CD4-positive, alpha-beta T cell treated with Interleukin-1 beta for 1 hour (primary cell): ENCODE results near the gene ZCWPW2.

ENCODE experiments used
- DNase-seq, 2 donors: peaks; one replicate each; pipeline ENCODE4 v3.0.0-alpha.2; 2020 to 2022

ZCWPW2 gene

DNA sequence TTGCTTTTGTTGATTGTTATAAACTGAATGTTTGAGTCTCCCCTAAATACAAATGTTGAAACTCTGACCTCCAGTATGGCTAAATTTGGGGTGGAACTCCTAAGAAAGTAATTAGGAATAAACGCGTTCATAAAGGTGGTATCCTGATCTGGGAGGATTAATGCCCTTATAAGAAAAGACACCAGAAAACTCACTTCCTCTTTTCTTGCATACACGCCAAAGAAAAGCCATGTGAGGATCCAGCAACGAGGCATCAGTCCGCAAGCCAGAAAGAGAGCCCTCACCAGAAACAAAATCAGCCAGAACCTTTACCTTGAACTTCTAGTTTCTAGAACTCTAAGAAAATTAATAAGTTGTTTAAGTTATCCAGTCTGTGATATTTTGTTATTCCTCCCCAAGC, 37.5 kb downstream of the ZCWPW2 start:
- DNase-seq: no peak

DNA sequence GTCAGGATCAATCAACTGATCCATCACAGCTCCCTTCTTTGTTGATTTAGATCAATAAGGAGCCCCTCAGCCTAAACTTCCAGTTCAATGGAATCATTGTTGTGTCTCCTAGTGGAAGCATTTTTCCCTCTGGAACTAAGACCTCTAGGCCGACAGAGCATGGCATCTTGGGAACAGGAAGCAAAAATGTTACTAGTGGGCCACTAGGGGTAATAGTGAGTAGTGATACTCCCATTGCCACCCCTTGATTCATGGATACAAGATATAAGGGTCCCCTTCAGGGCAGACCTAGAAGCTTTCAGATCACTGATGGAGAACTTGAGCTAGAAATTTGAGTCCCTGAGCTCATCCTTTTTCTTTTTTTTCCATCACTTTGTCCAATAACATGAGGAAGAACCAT, 40.5 kb downstream of the ZCWPW2 start:
- no peak for DNase-seq

DNA sequence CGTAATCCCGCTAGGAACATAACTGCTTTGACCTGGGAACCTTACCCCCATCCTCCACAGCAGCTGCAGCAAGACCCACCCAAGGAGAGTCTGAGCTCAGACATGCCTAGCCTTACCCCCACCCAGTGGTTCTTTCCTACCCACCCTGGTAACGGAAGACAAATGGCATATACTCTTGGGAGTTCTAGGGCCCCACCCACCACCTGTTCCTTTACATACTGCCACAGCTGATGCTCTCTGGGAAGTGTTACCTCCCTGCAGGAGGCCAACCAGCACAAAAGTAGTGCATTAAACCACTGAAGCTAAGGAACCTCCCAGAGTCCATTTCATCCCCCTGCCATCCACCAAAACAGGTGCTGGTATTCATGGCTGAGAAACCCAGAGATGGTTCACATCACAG, 50.7 kb downstream of the ZCWPW2 start:
- DNase-seq: no peak

DNA sequence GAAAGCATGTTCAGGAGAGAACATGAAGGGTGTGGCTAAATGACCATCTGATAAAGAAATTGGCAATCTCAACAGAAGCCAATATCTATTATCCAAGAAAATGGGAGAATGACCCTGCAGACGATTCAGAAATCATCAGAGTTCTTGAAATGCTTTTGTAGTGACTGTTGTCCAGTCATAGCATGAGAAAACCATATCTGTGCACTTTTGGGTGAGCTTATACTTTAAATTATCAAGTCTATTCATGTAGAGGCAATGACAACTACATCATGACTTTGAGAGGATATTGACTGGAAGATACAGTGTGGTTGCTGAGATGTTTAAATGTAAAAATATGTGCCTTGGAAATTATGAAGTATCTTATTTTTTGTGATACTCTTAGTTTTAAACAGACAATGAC, 57.7 kb downstream of the ZCWPW2 start:
- no peak for DNase-seq

DNA sequence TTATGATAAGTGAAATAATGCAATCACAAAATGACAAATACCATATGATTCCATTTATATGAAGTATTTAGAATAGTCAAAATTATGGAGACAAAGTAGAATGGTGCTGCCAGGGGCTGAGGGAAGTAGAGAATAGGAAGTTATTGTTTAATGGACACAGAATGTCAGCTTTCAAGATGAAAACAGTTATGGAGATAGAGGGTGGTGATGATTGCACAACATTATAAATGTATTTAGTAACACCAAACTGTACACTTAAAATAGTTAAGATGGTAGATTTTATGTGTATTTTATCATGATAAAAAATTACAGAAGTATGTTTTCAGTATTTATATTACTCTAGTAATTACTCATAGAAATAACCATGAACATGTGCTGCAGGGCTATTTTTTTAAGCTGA, 100.9 kb downstream of the ZCWPW2 start:
- no peak for DNase-seq

DNA sequence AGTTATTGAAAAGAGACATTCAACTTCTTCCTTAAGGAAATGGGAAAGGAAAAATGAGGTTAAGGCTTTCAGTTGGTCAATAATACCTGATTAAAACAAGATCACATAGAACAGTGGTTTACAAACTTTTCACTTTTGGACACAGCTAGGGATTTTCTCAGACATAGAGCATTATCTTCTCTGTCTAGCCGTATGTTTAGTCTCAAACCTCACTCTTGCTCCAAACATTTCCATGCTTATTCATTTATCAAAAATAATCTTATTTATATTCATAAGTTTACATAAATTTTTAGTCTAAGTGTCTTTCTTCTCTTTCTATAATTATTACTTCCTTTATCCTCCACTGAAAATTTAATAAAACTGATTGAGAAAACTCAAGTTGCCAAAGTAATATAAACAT, 114.3 kb downstream of the ZCWPW2 start:
- no peak for DNase-seq

DNA sequence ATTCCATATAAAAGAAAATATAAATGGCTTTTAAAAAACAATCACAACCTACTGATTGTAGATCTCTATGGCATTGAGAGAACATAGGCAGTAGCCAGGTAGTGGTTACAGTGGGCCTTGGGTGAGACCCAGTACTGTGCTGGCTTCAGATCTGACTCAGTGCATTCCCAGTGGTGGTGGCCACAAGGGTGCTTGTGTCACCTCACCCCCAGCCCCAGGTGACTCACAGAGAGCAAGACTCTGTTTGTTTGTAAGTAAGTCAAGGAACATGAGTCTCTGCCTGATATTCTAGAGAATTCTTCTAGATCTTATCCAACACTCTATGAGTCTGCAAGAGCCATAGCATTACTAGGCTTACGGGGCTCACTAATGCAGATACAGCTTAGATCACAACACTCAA, 118.9 kb downstream of the ZCWPW2 start:
- DNase-seq: no peak

DNA sequence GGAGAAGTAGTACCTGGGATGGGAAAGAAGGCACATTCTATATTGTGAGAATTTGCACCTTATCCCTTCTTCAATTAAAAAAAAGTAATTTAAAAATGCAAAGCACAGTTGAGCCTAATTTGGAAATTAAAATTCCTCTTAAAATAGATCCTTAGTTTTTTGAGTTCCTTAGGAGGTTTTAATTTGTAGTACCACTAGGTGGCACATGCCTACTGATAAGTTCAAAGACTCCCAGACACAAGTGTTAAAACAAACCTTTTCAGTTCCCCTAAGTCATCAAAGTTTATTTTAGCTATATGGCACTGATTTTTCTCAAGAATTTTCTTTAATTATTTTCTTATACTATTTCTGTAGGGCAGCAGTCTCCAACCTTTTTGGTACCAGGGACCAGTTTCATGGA, 127.7 kb downstream of the ZCWPW2 start:
- DNase-seq: peak in 1 of 2 donors; percentile 1

DNA sequence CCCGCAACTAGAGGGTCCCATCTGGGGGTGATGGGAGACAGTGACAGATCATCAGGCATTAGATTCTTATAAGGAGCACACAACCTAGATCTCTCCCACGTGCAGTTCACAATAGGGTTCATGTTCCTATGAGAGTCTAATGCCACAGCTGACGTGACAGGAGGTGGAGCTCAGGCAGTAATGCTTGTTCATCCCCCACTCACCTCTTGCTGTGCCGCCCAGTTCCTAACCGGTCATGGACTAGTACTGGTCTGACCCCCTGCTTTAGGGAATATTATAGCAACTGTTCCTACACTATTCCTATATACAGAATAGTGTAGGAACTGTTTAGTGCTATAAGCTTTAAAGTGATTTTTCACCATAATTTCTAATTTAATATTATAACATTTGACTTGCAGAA, 128.2 kb downstream of the ZCWPW2 start:
- DNase-seq: no peak

DNA sequence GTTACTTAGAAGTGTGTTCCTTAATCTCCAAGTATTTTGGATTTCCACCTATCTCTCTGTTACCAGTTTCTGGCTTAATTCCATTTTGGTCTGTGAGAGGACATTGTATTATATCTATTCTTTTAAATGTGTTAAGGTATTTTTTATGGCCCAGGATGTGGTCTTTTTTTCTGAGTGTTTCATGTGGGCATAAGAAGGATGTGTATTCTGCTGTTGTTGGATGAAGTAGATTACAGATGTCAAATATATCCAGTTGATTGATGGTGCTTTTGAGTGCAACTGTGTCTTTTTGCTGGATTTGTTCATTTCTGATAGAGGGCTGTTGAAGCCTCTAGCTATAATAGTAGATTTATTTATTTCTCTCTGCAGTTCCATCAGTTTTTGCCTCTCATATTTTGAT, 136.6 kb downstream of the ZCWPW2 start:
- DNase-seq: no peak

DNA sequence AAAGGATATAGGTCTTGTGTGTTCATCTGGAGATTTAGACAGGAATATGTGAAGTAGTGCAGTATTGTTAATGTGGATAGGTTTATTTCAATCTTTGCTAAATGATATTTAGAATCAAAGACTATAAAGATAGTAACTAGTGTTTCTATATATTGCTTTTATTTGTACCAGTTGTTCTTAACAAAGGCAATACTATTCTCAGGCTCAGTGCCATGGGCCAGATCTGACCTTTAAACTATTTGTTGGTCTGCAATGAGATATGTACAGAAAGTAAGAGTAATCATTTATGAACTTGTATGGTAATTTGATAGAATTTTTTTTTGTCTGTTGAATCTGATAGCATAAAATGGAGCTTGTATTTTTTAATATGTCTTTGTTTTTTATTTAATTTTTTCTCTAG, 146.8 kb downstream of the ZCWPW2 start:
- no peak for DNase-seq

DNA sequence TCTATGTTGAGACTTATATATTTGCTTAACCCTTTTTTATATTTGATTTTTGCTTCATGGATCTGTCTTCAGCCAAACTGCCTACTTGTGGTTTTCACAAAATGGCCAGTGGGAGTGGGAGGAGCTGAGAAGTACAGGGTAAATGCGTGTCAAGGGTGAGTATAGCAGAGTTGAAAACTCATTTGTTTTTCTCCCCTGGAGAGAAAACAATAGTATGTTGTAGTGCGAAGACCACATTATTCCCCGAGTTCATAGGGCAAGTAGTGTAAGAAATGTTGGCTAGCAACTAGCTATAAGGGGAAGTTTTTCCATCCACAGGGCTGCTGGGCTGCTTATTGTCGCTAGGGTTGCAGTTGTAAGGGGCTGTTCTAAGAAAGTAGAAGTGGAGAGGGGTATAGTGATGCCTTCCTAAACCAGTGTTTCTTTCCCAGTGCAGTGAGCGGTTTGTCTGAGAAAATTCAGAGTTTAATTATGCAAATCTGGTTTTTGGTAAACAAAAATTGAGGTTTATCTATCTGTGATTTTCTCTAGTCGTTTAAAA, 153.9 kb downstream of the ZCWPW2 start:
- DNase-seq: no peak

DNA sequence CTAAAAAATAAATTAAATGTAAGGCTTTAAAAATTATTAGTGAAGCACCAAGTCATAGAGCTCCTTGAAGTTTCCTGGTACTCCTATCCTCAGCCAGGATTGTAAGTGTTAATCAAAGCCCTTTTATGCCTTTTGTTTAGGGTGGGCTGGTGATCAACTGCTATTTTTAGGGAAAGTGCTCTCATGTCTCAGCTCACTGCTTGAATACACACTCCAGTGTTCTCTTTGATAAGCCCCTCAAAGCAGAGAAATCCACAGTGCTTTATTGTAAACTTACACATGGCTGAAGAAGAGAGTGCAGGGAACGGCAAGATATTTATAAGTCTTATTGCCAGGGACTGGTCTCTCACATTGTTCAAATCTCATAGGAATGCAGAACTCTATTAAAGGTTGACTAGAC, 156.5 kb downstream of the ZCWPW2 start:
- DNase-seq: no peak

DNA sequence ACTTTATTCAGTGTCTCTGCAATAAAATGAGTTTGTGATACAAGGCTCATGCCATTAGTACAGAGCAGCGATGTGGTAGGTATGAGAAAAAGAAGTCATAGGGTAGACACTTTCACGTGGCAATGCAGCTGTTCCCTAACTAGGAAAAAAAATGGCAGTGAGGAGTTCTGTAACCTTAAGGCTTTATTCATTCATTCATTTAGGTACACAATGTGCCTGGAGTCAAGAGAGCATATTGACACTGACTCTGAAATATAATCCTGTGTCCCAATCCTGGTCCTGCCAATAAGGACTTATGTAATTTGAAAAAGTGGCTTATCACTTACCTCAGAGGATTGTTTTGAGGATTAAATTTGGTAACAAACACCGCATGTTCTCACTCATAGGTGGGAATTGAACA, 173.1 kb downstream of the ZCWPW2 start:
- no peak for DNase-seq

DNA sequence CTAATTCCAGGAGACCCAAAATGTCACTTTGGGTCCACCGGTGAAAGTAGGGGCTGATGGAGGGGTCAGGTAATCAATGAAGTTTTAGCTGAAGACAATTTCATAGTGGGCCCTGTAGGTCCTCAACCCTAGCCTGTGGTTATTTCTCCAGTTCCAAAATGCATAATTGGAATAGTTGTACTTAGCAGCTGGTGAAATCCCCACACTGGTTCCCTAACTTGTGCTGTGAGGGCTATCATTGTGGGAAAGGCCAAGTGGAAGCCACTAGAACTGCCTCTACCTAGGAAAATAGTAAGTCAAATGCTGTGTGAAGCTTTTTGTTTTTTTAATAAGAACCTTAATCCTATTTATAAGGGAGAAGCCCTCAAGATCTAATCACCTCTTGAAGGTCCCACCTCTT, 193.8 kb downstream of the ZCWPW2 start:
- DNase-seq: no peak

DNA sequence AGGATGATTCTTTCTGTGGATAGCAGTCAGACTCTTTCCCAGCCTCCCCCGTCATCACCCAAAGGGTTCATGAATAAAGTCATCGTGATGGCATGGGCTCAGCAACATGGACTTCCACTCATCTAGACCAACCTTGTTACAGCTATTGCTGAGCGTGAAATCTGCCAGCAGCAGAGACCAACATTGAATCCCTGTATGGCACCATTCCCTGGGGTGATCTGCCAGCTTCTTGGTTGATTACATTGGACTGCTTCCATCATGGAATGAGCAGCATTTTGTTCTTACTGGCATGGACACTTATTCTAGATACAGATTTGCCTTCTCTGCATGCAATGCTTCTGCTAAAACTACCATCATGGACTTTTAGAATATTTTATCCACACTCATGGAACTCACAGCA, 195.7 kb downstream of the ZCWPW2 start:
- no peak for DNase-seq

DNA sequence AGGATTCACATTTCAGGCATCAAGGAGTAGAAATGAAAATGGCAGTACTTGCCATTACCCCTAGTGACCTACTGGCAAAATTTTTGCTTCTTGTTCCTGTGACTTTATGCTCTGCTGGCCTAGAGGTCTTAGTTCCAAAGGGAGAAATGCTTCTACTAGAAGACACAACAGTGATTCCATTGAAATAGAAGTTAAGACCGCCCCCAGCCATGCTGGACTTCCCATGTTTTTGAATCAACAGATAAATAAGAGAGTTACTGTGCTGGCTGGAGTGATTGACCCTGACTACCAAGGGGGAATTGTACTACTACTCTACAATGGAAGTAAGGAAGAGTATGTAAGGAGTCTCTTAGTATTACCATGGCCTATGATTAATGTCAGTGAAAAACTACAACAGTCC, 196.3 kb downstream of the ZCWPW2 start:
- DNase-seq: no peak

DNA sequence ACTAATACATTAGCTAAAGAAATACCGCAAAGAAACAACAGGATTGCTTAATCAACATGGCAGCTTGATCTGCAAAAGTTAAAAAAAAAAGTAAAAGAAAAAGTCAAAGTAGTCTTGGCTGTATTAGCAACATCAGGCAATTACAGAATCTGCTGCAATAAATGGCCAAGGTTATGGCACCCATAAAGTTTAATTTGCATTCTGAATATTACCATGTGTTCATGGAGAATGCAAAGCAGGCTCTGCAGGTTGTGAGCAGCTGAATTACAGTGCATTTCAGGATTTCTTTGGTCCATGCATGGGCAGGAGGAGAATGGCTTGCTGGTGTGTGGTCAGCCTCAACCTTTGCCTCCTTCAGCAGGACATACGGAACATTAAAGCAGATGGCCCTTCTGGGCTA, 199.2 kb downstream of the ZCWPW2 start:
- no peak for DNase-seq

DNA sequence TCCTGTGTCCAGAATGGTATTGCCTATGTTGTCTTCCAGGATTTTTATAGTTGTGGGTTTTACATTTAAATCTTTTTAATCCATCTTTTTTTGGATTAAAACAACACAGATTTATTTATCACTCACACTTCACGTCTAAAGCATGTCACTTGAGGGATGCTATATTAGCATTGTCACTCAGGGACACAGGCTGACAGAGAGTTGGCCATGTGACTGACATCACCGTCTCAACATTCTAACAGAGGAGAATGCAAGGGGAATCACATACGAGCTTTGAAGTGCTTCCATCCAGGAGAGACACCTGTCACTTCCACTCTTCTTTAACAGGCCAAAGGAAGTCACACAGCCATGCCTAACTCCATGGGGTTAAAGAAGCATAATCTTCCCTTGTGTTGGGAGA, 204.7 kb downstream of the ZCWPW2 start:
- no peak for DNase-seq

DNA sequence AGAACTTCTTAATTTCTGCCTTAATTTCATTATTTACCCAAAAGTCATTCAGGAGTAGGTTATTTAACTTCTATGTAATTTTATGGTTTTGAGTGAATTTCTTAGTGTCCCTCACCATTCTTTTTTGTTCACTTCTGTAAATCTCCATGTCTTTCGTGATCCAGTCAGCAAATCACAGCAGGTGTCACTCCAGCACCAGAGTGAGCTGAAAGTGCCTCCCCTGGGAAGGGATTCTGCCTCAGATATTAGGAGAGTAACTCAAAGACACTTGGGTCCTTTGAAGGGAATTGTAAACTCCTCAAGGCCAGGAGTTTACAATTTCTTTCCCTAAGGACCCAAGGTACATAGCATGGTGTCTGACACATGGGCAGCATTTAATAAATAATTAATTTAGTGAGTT, 207.7 kb downstream of the ZCWPW2 start:
- no peak for DNase-seq

DNA sequence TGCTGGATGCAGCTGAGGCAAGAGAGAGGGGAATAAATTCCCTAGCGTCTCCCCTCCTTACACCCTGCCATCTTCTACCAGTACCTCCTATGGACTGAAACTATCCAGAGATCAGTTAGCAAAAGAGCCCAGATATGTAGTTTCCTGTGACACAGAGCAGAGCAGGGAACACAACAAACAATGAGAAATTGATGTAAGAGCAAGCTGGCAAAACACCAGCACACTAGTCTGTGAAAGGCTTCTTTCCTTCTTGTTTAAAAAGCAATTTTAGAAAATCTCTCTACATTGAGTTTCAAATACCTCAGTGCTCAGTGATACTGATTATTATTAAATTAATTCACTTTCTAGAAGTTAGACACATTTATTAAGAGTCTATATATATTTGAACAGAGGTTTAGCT, 215.7 kb downstream of the ZCWPW2 start:
- DNase-seq: no peak

DNA sequence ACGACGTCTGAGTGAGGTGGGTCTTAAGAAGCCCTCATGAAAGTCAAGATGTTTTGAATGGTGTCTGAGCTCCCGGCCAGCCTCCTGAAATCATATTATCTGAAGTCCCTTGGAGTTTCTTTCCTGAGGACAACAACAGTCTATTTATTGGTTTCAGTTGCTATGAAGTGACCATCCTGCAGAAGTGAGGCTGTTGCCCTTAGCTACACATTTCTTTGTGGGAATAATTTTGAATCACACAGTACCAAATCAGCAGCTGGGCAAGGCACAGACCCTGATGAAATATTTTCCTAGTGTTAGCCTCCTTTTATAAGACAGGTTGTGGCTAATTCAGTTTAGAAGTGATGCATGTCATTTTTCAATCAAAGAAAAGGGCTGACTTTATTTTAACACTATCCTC, 220.8 kb downstream of the ZCWPW2 start:
- no peak for DNase-seq

DNA sequence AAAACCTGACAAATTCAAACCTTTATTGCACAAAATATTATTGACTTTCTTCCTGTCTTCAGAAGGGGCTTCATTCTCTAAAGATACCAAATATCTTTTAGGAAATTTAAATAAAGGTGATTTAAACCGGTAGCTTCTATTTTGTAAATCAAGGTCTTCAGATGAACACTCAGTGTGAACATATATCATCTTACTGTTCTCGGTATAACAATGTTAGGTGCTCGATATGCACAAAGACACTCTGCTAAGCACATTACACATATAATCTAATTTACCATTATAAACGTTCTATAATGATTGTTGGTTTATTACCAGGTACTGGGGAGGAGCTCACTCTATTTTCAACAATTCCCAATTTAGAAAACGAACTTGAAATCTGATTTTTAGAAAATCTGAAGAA, 225.5 kb downstream of the ZCWPW2 start:
- DNase-seq: no peak

DNA sequence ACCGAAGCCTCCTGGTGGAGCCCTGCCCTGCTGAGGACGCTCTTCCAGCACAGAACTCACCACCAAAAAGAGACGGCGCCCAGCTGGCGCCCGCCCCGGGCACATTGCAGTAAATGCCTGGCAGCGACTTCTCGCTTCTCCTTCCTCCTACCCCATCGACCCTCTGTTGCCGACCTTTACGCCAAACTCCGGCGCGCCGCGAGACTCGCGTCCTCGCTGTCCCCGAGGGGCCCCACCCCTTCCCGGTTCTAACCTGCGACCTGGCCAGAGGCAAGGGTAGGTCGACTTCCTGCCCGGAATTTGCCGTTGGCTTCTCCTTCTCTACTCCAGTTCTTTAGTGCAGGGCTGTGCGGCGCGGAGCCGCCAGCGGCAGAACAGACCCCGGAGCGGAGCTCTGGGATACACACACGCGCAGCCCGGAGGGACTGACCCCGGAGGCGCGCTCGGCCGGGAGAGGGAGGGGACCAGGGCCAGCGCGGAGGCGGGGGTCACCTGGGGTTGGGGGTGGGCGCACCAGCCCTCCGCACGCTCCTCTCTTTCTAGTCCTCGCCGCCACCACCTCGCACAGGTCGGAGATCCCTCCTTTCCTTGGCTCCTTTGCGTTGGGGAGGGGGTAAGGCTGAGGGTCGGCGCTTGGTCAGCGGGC, 226.7 kb downstream of the ZCWPW2 start:
- no peak for DNase-seq
